DMS79 (cell line): Measurements from ENCODE around the gene NASP.
A peak's percentile ranks its signal among the peaks of the same experiment; 100 is the strongest.

Experiments used
- DNase-seq: peaks from one replicate; lab custom pipeline; 2025; lab: John Stamatoyannopoulos, UW

Gene NASP, protein sequence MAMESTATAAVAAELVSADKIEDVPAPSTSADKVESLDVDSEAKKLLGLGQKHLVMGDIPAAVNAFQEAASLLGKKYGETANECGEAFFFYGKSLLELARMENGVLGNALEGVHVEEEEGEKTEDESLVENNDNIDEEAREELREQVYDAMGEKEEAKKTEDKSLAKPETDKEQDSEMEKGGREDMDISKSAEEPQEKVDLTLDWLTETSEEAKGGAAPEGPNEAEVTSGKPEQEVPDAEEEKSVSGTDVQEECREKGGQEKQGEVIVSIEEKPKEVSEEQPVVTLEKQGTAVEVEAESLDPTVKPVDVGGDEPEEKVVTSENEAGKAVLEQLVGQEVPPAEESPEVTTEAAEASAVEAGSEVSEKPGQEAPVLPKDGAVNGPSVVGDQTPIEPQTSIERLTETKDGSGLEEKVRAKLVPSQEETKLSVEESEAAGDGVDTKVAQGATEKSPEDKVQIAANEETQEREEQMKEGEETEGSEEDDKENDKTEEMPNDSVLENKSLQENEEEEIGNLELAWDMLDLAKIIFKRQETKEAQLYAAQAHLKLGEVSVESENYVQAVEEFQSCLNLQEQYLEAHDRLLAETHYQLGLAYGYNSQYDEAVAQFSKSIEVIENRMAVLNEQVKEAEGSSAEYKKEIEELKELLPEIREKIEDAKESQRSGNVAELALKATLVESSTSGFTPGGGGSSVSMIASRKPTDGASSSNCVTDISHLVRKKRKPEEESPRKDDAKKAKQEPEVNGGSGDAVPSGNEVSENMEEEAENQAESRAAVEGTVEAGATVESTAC

GRCh38 chr1:45583666-45584350 is at the start of gene NASP:
NASP (plus strand) TSS chr1:45584041; CDS start chr1:45584147, 106 bp downstream.
- peak; percentile 76 for DNase-seq

- no peak for DNase-seq
These were observed 47.7 kb upstream of the NASP start for GRCh38 chr1:45535988-45536766.

- no peak for DNase-seq
These were observed 47.0 kb upstream of the NASP start for GRCh38 chr1:45536886-45537285.

DNA sequence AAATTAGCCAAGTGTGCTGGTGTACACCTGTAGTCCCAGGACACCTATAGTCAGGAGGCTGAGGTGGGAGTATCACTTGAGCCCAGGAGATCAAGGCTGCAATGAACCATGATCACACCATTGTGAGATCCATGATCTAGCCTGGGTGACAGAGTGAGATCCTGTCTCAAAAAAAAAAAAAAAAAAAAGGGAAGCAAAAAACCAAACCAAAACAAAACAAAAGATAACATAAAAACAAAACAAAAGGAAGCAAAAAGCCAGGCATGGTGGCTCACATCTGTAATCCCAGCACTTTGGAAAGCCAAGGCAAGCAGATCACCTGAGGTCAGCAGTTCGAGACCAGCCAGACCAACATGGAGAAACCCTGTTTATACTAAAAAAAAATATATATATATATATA is 42.6 kb upstream of the NASP start:
- DNase-seq: no peak

DNA sequence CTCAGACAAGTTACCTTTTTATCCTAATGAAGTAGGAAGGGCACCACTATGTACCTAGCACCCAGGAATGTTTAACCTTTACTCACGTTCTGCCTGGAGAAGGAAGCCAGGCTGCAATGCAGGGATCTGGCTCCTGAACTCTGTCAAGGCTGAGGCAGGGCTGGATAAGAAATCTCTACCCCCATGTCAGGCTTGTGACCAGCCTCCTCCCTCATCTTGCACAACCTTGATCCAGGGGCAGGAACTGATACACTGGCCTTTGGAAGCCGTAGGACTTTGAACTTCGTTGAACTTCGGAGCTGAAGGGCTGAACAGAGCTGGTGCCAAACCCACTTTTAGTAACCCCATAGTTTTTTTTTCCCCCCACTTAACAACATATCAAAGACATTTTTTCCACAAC is 41.2 kb upstream of the NASP start:
- no peak for DNase-seq

DNA sequence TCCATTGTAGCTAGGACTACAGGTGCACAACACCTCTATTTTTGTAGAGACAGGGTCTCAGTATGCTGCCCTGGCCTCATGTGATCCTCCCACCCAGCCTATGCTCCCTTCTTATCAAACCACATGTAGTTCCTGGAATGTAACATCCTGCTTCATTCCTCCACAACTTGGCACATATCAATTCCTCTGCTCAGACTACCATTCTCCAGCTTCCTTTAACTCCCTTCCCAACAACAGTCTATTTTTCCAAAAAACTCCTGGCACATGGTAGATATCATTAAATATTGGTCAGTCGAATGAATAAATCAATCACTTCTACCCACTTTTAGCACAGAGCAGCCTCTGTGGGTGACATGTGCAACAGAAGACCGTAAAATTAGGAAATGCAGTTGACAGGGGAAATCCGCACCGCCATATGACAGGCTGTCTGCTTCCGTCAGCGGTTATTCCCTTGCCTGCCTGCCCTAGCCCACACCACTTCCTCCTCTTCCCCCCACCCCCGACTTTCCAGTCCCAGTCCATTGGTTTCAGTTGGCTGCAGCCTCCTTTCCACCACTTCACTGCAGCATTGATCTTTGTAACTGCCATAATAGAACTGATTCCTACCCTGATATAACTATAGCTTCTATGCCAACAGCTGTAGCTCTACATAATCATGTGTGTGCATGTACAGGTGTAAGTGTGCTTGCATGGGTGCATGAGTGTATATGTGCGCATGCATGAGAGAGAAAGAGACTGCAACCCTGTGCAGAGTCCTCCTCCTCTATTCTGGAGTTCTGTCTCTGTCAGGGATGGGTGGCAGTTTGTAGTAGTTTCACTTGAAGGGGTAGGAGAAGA is 40.0 kb upstream of the NASP start:
- no peak for DNase-seq

GRCh38 chr1:45544530-45544929 is 39.3 kb upstream of the NASP start:
- DNase-seq: no peak

DNA sequence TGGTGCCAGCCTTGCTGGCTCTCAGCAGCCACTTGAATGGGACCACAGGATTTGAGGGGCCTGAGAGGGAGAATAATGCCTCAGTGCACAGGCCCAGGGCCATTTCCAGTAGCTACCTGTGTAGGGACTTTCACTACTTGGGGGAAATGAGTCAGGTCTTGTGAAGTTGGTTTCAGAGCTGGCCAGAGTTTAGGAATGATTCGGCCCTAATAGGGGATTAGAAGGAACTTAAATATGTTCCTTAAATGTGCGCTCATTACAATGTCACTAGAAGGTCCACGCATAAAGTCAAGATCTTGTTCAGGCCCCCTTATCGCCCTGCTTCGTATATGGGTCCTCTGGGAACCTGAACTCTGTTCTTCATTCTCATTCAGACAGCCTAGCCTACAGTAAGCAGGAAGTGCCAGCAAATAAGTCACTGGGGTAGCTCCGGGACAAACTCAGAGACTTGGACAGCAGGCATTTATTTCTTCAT is 38.8 kb upstream of the NASP start:
- no peak for DNase-seq

GRCh38 chr1:45545553-45546310 is 38.1 kb upstream of the NASP start:
- DNase-seq: no peak

DNA sequence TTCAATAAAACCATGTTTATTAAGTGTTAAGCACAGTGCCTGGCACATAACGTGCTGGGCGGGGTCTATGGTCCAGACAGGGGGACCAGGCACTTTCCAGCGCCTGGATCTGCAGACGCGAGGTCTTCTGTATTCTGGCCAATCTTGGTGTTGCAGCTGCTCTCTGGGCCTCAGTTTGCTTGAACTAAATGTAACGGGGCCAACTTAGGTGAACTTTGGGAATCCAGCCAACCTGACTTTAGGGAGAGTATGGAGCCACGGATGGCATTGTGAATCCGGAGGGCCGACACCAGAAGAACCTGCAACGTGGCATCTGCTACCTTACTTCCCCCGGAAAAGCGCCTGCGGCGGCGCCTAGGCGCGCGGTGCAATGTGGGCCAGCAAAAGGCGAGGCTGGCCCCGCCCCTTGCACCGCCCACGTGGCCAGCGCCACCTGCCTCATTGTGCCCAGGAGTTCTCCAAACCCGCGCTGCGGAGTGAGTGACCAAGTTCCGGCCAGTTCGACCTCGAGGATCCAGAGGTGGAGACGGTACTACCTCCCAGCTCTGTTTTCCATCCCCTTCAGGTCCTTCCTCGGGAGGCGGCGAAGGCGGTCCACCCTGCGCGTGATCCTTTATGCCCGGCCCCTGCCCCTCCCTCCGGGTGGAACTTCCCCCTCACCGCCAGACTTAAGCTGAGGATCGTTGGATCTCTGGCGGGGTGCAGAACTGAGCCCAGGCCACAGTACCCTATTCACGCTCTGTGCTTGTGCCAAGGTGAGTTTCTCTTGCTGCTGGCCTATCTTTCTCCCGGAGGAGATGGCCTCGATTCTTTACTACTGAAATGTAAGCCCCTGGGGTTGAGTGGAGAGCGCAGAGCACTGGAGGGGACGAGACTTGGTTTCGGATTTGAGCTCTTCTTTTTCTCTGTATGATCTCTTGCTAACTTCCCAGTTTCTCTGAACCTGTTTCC is 33.2 kb upstream of the NASP start, which contains the start of gene AKR1A1:
Gene AKR1A1, plus strand, starts transcription at position 426 of the 951 bp plus-strand sequence. CDS start 10,969 bp downstream, outside the sequence.
- DNase-seq: peak; percentile 94

DNA sequence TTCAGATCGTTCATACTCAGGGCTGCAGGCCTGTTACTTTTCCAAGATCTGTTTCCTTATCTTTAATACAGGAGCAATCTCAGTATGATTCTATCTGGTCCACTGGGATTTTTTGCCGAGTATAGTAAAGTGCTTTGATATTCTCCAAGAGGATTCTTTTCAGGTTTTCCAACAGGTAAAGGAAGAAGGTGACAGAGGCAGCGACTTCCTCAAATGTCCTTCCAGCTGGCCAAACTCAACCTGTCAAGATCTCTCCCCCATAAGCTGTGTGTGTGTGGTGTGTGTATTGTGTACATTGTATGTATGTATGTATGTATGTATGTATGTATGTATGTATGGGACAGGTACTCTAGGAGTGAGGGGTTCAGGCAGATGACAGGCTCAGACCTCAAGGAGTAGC is 32.2 kb upstream of the NASP start:
- DNase-seq: no peak

- peak; percentile 86 for DNase-seq
These were observed 31.5 kb upstream of the NASP start for GRCh38 chr1:45552331-45552730.

GRCh38 chr1:45554198-45554597 is 29.6 kb upstream of the NASP start:
- no peak for DNase-seq

DNA sequence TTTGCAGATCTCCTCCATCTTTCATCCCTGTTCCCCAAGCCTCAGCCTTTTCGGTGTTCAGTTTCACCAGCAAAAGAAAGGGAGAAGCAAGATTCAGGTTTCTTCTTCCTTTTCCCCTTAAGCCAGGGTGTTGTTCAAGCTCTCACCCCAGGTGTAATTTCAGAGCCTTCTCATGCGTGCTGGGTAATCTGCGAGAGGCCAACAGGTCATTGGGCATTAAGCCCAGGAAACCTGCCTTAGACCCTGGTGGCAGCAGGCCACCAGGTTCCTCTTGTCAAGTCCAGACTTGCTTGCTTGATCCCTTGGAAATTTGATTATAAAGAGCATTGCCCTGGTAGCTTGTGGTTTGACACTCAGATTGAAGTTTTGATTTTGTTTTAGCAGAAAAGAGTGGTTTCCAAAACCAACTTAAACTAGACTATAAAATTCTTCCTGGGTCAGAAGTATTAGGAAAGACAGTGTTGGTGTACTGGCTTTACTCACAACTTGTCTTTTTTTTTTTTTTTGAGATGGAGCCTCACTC is 26.4 kb upstream of the NASP start:
- peak; percentile 76 for DNase-seq

DNA sequence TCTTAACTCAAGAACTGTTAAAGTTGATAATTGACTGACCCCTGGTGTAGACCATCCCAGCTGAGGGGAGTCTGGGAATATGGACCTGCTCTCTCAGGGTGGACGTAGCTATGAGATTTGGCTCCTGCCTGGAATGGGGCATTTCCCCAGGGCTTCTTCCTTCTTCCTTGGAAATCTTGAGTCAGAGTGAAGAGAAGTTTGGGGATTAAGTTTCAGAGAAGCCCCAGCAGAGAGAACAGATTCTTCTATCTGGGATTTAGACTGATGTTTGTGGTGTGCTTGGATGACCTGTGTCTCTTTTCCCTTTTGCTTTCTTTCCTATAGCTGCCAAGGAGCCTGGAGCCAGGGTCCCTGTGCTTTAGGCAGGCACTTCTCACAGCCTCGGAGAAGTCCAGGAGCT is 20.0 kb upstream of the NASP start:
- DNase-seq: no peak

- DNase-seq: no peak
These were observed 17.1 kb upstream of the NASP start for GRCh38 chr1:45566722-45567121.

GRCh38 chr1:45567911-45568310 is 15.9 kb upstream of the NASP start:
- no peak for DNase-seq

- DNase-seq: no peak
These were observed 15.4 kb upstream of the NASP start for GRCh38 chr1:45568421-45568820.

GRCh38 chr1:45569571-45569961 is 14.3 kb upstream of the NASP start:
- no peak for DNase-seq
